Stomach (tissue), 4 donors: ENCODE data around the gene ZNF214.

ENCODE experiments used
- CTCF ChIP-seq, 7 experiments: fragments of 450-650 bp in 4 of 7; fragments of 200-600 bp in 3 of 7; sonication (generic) in 3 of 7; IDR thresholded peaks; one replicate each; pipeline ENCODE4 v1.5.1; 2016 to 2019; ENCODE audit warnings: antibody characterized with exemption in 7 of 7, control low read depth in 2 of 7, mild to moderate bottlenecking in 1 of 7
- POLR2A ChIP-seq, 4 donors: fragments of 450-650 bp; IDR thresholded peaks; one replicate each; pipeline ENCODE4 v1.6.1; 2016; ENCODE audit warnings: antibody characterized with exemption in 4 of 4, control low read depth in 2 of 4, mild to moderate bottlenecking in 1 of 4, moderate library complexity in 1 of 4

DNA sequence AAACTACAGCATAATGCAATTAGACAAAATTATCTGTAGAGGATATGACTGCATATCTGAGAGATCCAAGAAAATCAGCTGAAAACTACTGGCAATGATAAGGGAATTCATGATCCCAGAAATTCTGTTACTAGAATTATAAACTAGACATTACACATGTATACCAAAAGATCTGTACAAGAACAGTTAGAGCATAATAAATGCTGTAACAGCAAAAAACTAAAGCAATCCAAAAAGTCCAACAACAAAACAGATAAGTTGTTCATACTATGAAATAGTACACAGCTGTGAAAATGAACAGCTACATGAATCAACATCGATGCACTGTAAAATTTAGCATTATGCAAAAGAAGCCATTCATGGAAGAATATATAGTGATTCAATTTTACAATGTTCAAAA is 6.0 kb downstream of the ZNF214 start:
- no peak for TF ChIP-seq CTCF (IDR thresholded peaks at IDR 0.05)
- TF ChIP-seq POLR2A (IDR thresholded peaks at IDR 0.05) = no peak
